G401 (cell line): ENCODE data around the gene RNF31. TPM values are rescaled to one million over a fixed set of nuclear protein-coding genes. Genes with fewer than 3 reads are reported as not detected.
"Not testable (repeated sequence)": the region's sequence is repeated elsewhere in the genome, so short reads cannot be mapped to it uniquely, and the experiment has no call there.

Source experiments
- DNase-seq: peaks from one replicate; pipeline ENCODE4 v3.0.0-alpha.2; 2015; ENCODE audit warnings: low spot score
- in situ Hi-C: cut with HindIII; loops from 2 replicates; pipeline ENCODE4 v1.10.0; 2016; ENCODE audit warnings: low sequenced_read_pairs, mixed read lengths
- total RNA-seq: library from RNA; depleted of rRNA; stranded (reverse); fragments of >200 nt; shearing (Covaris generic); gene quantifications from 2 replicates; pipeline ENCODE4 v1.2.3, GENCODE V29; 2014; rRNA removed

Gene RNF31
- 51.9 and 89.7 TPM in 2 replicates for total RNA-seq

DNA sequence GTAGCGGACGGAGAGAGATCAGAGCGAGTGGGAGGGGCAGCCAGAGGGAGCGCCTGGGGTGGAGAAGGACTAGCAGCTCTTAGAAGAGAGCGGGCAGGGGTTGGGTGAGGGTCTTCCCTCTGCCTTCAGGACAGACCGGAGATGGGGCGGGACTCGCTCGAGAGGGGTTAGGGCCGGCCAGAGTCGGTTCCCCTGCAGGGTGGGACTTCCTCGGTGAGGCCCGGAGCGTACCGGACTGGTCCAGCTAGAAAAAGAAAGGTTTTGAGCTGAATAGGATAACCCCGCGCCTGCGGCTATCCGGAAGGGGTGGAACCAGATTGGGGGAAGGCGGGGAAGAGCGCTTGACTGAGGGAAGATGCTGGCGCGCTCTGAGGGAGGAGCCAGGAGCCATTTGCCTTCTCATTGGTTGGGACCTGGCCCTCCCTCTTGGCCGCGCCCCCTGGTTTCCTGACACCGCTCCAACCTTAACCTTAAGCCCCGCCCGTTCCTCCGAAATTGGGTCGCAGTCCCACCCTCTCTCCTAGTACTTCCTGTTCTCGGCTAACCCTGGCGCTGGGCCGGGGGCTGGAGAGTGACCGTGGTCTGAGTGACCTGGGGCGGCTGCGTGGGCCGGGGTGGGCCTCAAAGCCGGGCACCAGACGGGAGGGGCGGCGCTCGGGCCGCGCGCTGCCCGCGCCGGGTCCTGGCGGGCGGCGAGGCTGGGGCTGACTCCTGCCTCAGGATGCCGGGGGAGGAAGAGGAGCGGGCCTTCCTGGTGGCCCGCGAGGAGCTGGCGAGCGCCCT lies at the start of gene RNF31:
RNF31 (plus strand) TSS at position 521 of the 783 bp plus-strand sequence; CDS start at position 722, 201 bp downstream.
- peak; percentile 100 for DNase-seq
- in situ Hi-C loops, result no loop called here

DNA sequence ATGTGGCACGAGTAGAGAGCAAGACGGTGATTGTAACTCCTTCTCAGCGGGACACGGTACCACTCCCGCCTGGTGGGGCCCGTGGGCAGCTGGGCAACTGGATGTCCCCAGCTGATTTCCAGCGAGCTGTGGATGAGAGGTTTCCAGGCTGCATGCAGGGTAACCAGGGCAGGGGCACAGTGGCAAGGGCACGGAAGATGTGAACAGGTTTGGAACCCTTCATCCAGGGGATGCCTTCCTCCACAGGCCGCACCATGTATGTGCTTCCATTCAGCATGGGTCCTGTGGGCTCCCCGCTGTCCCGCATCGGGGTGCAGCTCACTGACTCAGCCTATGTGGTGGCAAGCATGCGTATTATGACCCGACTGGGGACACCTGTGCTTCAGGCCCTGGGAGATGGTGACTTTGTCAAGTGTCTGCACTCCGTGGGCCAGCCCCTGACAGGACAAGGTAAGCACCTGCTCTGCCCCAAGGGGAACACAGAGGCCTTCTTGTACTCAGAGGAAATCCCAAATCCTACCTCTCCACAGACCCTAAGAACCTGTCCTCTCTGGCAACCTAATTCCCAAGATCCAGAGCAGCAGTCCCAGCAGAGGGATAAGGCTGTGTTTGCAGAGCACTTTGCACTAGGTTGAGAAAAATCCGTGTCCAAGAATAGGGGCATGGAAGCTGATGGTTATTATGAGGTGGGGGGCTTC lies 48.9 kb upstream of the RNF31 start:
- no peak for DNase-seq
- in situ Hi-C loops, result no loop called here

DNA sequence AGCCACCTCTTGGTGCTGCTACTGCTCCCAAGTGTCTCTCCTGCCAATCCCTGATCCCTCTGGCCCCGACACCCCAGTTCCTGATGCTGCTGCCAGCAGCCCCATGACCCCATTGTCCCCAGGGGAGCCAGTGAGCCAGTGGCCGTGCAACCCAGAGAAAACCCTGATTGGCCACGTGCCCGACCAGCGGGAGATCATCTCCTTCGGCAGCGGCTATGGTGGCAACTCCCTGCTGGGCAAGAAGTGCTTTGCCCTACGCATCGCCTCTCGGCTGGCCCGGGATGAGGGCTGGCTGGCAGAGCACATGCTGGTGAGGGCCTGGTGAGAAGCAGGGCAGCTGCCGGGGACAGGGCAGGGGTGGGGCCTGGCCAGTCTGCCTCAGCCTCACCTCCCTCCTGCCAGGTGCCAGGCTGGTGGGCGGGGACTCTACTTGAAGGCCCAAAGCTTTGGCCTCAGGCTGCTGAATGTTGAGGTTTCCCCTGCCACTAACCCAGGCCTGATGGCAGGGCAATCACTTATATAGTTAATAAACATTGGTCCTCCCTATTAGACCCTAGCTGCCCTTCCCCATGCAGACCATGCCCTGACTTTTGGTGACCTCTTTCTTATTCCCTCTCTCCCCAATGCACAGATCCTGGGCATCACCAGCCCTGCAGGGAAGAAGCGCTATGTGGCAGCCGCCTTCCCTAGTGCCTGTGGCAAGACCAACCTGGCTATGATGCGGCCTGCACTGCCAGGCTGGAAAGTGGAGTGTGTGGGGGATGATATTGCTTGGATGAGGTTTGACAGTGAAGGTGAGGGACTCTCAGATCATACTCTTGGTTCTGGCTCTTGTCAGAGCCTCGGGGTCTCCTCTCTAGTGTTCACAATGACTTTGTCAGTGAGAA lies 48.1 kb upstream of the RNF31 start:
- in situ Hi-C loops, result no loop called here
- DNase-seq, result no peak

DNA sequence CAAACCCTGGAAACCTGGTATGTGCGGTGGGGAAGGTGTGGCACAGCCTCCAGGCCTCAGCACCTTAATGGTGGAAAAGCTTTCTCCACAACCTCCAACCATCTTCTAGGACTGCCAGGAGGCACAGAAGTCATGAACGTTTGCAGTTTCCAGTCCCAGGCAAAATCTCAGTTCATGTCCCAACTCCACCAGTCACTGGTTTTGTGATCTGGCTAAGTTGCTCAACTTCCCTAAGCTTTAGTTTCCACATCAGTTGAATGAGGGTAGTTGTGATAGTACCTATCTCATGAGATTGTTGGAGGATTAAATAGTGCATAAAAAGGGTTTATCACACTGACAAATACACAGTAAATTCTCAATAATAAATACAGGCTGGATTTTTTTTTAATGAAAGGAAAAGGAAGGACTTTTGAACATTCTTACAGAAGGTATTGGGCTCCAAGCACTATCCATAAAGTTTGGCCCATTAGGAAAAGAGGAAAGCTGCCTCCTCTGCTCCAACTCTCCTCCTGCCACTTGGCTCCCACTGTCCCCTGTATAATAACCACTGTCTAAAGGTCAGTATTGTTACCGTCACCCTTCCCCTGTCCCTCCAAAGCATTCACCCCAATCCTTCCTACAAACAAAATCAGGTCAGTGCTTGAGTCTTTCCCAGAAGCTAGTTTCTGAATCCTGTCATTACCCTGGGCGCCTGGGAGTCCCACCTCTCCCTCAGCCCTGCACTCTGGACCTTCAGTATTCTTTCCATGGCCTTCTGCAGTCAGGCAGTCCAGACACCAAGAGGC lies 46.9 kb upstream of the RNF31 start:
- DNase-seq, result no peak
- in situ Hi-C loops, result no loop called here

DNA sequence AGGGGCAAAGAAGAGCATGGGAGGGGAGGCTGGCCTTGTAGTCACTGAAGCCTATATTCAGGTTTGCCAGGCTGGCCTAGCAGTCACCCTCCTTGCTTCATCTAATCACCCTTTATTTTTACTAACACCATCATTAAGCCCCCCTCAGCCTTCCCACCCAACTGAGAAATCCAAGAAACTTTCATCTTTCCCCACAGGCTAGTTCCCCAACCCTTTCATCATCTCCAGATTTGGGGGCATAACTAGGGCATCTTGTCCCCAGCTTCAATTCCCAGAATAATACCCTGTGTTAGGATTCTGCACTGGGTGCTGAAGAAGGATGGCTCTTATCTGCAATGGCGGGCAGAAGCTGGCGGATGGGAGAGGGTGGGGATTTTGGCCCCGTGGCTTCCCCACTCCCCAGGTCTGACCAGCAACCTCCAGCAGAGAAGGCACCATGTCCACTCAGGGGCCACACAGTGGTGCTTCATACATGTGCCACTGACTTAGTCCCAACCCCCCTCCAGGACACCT lies 46.3 kb upstream of the RNF31 start:
- in situ Hi-C loops, result no loop called here
- DNase-seq, result no peak

DNA sequence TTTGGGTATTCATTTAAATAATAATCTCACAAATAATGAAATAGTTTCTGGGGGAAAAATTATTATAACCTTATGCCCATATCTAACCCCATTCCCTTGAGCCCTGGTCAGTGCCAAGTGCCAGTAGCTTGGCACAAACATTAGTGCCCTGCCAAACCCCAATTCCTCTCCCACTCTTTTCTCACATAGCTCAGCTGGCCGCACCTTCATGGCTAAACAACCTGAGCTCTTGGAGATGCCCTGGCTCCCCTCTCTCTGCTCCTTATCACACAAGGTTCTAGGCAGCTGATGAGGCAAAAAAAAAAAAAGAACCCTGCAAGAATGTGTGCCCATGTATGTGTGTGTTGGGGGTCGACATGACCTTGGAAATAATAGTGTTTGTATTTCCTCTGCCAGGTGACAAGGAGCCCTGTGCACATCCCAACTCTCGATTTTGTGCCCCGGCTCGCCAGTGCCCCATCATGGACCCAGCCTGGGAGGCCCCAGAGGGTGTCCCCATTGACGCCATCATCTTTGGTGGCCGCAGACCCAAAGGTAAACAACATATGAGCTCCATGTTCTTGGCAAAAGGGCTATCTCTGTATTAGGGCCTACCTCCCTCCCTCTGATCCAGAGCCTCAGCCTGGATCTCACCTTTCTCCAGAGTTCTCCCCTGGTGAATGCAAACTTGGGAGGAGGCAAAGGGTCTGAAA lies 44.8 kb upstream of the RNF31 start:
- DNase-seq, result no peak
- in situ Hi-C loops, result no loop called here

DNA sequence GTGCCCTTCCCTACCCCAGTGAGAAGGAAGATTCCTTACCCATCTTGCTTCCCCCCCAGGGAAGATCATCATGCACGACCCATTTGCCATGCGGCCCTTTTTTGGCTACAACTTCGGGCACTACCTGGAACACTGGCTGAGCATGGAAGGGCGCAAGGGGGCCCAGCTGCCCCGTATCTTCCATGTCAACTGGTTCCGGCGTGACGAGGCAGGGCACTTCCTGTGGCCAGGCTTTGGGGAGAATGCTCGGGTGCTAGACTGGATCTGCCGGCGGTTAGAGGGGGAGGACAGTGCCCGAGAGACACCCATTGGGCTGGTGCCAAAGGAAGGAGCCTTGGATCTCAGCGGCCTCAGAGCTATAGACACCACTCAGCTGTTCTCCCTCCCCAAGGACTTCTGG lies 43.8 kb upstream of the RNF31 start:
- in situ Hi-C loops, result no loop called here
- no peak for DNase-seq

DNA sequence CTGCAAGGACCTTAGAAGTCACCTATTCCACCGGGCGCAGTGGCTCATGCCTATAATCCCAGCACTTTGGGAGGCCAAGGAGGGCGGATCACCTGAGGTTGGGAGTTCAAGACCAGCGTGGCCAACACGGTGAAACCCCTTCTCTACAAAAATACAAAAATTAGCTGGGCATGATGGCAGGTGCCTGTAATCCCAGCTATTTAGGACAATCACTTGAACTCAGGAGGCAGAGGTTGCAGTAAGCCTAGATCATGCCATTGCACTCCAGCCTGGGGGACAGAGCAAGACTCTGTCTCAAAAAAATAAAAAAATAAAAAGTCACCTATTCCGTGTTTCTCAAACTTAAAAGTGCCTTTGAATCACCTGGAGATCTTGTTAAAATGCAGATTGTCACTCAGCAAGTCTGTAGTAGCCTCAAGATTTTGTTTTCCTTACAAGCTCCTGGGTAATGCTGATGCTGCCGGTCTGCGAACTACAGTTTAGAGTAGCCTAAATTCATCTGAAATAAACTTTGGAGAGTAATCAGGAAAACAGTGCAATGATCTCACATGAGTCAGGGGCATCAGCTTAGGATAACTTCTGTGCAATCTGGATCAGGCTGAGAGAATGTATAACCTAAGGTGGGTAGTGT lies 41.6 kb upstream of the RNF31 start:
- DNase-seq, in situ Hi-C loops: not testable (repeated sequence)

DNA sequence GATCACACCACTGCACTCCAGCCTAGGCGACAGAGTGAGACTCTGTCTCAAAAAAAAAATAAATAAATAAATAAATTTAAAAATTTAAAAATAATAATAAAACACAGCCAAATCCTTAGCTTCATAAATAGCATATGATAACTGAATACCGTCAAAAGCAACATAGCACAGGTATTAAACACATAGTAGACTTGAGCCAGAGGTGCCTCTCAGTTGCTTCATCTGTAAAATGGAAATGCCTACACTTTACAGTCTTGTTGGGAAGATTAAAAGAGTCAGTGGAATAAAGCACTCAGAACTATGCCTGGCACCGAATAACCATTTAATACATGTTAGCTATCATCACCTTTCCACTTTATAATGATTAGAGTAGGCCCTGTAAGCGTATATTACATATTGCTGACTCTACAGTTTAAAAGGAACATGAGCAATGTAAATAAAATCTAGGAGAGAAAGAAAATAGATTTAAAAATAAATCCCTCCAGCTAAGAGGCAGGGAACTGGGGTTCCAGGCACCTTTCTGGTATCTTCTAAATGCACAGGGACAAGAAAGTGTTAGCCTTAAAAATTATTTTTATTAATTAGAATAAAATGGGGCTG lies 40.5 kb upstream of the RNF31 start:
- DNase-seq, result no peak
- in situ Hi-C loops, result no loop called here

DNA sequence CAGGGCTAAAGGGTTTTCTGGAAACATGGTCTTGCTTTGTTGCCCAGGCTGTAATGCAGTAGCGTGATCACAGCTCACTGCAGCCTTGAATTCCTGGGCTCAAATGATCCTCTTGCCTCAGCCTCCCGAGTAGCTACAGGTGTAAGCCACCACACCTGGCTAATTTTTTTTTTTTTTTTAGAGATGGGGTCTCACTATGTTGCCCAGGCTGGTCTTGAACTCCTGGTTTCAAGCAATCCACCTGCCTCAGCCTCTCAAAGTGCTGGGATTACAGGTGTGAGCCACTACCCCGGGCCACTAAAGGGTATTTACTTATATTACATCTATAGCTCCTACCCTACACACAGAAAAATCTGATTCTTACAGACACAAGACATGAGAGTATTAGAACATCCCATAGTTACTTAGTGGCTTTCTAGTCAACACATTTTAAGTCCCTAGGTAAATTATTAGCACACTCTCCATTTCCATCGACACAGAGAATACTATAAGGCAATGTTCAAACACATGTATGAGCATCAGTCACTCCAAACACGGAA lies 38.9 kb upstream of the RNF31 start:
- in situ Hi-C loops, result no loop called here
- DNase-seq, result no peak

DNA sequence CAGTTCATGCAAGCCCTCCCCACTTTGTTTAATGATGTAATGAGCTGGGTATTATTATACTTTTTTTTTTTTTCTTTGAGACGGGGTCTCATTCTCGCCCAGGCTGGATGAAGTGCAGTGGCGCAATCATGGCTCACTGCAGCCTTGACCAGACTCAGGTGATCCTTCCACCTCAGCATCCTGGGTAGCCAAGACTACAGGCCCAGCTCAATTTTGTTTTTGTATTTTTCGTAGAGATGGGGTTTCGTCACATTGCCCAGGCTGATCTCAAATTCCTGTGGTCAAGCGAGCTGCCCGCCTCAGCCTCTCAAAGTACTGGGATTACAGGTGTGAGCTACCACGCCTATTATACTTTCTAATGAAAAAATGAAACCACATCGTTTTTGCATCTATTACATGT lies 37.2 kb upstream of the RNF31 start:
- in situ Hi-C loops, result no loop called here
- DNase-seq, result no peak

DNA sequence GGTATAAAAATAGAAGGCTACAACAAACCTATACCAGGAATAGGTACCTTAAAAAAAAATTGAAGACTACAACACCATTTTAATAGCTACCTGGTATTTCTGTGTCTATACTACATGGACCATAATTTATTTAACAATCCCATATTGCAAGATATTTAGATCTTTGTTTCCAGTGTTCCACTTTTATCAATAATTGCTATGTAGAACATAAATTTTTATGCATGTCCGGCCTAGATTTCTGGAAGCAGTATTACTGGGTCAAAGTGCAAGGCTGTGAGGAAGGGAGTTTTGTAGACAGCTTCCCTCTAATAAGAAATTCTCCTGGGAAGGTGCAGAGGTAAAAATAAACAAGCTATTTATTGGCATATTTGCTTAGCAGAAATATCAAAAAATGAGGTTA lies 36.8 kb upstream of the RNF31 start:
- in situ Hi-C loops, result no loop called here
- DNase-seq, result no peak

DNA sequence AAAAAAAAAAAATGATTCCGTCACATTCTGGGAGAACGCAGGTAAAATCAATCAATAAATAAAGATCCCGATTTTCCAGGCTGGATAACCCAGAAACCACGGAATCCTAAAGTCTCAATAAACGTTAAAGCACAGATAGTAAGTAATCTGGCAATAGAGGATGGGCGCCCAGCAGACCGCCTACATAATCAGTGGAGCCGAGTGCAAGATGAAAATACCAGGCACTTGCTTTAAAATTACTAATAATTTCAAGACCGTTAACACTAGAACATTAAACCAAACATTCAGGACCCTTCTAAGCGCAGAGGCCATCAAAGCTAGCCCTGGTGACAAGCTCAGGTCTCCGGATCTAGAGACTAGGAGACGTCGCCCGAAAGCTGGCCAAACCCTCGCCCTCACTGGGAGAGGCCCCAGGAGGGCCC lies 33.9 kb upstream of the RNF31 start:
- in situ Hi-C loops, result no loop called here

DNA sequence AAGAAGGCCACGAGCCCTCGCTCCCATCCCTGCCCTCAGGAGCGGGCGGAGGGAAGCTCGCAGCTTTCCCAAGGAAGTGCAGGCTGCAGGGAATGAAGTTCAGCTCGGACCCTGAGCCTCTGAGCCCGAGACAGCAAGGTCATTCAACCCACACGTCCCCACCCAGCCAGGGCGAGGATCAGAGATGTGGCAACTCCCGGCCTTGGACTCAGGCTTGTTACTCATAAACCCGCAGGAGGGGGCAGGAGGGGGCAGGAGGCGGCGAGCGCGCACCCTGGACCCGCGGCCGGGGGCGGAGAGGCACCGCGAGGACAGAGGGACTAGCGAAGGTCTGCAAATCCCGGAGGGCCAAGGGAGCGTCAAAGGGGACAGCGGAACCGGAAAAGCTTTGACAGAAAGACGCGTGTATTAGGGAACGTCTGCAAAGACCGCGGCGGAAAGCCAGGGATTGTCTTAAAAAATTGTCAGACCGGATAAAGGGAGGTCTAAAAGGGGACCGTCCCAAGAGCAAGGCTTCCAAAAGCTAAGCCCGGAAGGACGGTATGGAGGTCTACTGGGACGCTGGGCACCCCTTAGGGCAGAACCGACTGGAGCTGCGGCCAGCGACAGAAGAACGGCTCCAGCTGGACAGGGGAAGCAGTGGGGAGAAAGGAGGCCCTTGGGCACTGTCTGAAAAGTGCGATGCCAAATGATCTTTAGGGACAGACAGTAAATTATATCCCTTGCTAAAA lies 33.3 kb upstream of the RNF31 start:
- DNase-seq, result peak; percentile 90
- in situ Hi-C loops, result no loop called here

More for the DNA sequence above, 33.9 kb upstream of the RNF31 start:
- DNase-seq, result no peak

DNA sequence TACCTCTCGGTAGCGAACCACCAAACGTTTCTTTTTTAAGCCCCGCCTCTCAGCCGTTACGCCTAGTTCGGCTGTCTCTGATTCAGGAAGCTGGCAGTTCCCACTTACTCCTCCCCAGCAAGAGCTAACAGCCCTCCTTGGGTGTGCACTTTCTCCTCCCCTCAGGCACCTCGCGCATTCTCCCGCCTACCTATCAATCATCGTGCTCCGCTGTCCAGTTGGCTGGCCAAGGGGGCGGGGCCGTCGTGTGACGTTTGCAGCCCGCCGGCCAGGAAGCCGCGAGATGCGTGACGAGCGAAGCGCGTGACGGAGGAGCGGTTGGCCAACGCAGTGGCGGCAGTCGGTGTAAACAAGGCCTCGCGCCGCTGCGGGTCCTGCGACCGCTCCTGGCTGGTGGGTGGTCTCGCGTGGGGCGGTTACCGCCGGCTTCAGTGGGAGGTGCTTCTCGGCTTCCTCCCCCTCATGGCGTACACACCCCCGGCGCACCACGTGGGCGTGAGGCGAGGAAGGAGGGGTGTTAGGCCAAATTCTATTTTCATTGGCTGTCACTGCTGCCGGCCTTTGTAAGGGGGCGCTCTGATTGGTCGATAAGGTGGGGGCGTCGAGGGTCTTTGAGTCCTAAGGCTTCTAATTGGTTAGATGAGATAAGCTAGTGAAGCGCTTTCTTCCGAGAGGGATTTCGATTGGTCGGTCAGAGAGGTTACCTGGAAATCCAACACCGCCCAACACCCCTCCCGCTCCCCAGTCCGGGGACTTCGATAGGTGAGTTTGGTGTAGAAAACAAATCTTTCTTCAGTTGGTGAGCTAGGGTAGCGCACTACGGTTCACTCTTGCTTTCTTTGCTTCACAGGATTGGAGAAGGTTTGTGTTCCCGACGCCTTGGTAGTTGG lies 32.5 kb upstream of the RNF31 start, which contains the start of the genes DCAF11 and NRL:
DCAF11 (plus strand) TSS at position 246 of the 890 bp plus-strand sequence. CDS start 818 bp downstream, outside the sequence.
NRL (minus strand) TSS at position 418 of the 890 bp plus-strand sequence. CDS start 32,101 bp downstream, outside the sequence.
- in situ Hi-C loops, result no loop called here
- peak; percentile 100 for DNase-seq
